IMR-90 (cell line): ENCODE results near the gene INPP4A.

Experiments used
- CHD1 ChIP-seq: IDR thresholded peaks from 2 replicates; pipeline ENCODE4 v1.6.1; 2012; ENCODE audit warnings: low read depth, low read length, improper control_type of control experiment
- CTCF ChIP-seq: conservative IDR thresholded peaks from 2 replicates; pipeline ENCODE4 v1.5.1; 2012; ENCODE audit warnings: mild to moderate bottlenecking, low read depth, low read length, improper control_type of control experiment
- ELK1 ChIP-seq: fragments of 150-350 bp; IDR thresholded peaks from 2 replicates; pipeline ENCODE4 v1.6.1; 2016; ENCODE audit warnings: low read depth, mild to moderate bottlenecking, low read length, moderate library complexity, borderline replicate concordance
- FOS ChIP-seq: fragments of 150-350 bp; IDR thresholded peaks from 2 replicates; pipeline ENCODE4 v1.6.1; 2016; ENCODE audit warnings: low read depth, low read length
- MAZ ChIP-seq: IDR thresholded peaks from 2 replicates; pipeline ENCODE4 v1.6.1; 2012; ENCODE audit warnings: low read depth, mild to moderate bottlenecking, low read length, improper control_type of control experiment, moderate library complexity, borderline replicate concordance
- POLR2A ChIP-seq: IDR thresholded peaks from 2 replicates; pipeline ENCODE4 v1.6.1; 2012; ENCODE audit warnings: mild to moderate bottlenecking, low read depth, low read length
- RAD21 ChIP-seq: IDR thresholded peaks from 2 replicates; pipeline ENCODE4 v1.6.1; 2012; ENCODE audit warnings: low read length, improper control_type of control experiment
- RCOR1 ChIP-seq: IDR thresholded peaks from 2 replicates; pipeline ENCODE4 v1.6.1; 2012; ENCODE audit warnings: mild to moderate bottlenecking, low read length, improper control_type of control experiment; ENCODE audit not compliant: insufficient replicate concordance

- no peak for TF ChIP-seq RAD21
- TF ChIP-seq CHD1, result no peak
- TF ChIP-seq CTCF, result no peak
- TF ChIP-seq FOS, result no peak
- TF ChIP-seq MAZ, result no peak
- TF ChIP-seq POLR2A, result no peak
- no peak for TF ChIP-seq RCOR1
- TF ChIP-seq ELK1, result no peak
These were observed 120.7 kb downstream of the INPP4A start for GRCh38 chr2:98565286-98565860.
